ENCODE data around the gene EIF3B. TPM values are rescaled to one million over a fixed set of nuclear protein-coding genes. Genes with fewer than 3 reads are reported as not detected.
"Not testable (repeated sequence)": the region's sequence is repeated elsewhere in the genome, so short reads cannot be mapped to it uniquely, and the experiment has no call there.

EIF3B gene
- total RNA-seq, 1 experiment from 2014 or later, result 205 TPM

GRCh38 chr7:2357571-2357970, 2.9 kb downstream of the EIF3B start:
- Histone ChIP-seq H3K9me3 (replicated peaks) (no peaks in the 10 kb centered on the region), H3K4me1 (0 out of 2 replicates have a peak, but pooled peaks cover 3% of the 10 kb centered on the region), H3K27ac (no peak overlapping the region), H3K4me3 (no peak overlapping the region), H3K36me3 (peaks cover 60% of the 10 kb centered on the region), H3K27me3 (no peaks in the 10 kb centered on the region)
- no peak for DNase-seq

GRCh38 chr7:2358968-2359527, 4.4 kb downstream of the EIF3B start:
- DNase-seq, result no peak
- Histone ChIP-seq H3K27me3 (no peaks in the 10 kb centered on the region), H3K27ac (no peak overlapping the region), H3K4me1 (0 out of 2 replicates have a peak, but pooled peaks cover 3% of the 10 kb centered on the region), H3K4me3 (no peak overlapping the region), H3K9me3 (replicated peaks) (no peaks in the 10 kb centered on the region), H3K36me3 (peaks cover 74% of the 10 kb centered on the region)

- Histone ChIP-seq H3K36me3 (peaks cover 79% of the 10 kb centered on the region), H3K9me3 (replicated peaks) (no peaks in the 10 kb centered on the region), H3K4me3 (no peak overlapping the region), H3K27me3 (no peaks in the 10 kb centered on the region), H3K4me1 (0 out of 2 replicates have a peak, but pooled peaks cover 3% of the 10 kb centered on the region), H3K27ac (no peak overlapping the region)
- no peak for DNase-seq
Measured at GRCh38 chr7:2359610-2360009, 5.0 kb downstream of the EIF3B start.

GRCh38 chr7:2360796-2361195, 6.2 kb downstream of the EIF3B start:
- peaks cover 88% of the 10 kb centered on the region for H3K36me3 ChIP-seq
- no peak overlapping the region for H3K4me3 ChIP-seq
- no peaks in the 10 kb centered on the region for H3K9me3 ChIP-seq (replicated peaks)
- DNase-seq, result no peak
- H3K27me3 ChIP-seq, result no peaks in the 10 kb centered on the region
- H3K27ac ChIP-seq, result no peak overlapping the region
- H3K4me1 ChIP-seq, result 0 out of 2 replicates have a peak, but pooled peaks cover 3% of the 10 kb centered on the region

GRCh38 chr7:2362385-2363088, 7.9 kb downstream of the EIF3B start:
- Histone ChIP-seq H3K4me1 (no peaks in the 10 kb centered on the region), H3K27me3 (no peaks in the 10 kb centered on the region), H3K36me3 (peaks cover 93% of the 10 kb centered on the region), H3K27ac (no peak overlapping the region), H3K9me3 (replicated peaks) (no peaks in the 10 kb centered on the region), H3K4me3 (no peak overlapping the region)
- DNase-seq, result no peak

GRCh38 chr7:2369139-2369538, 14.5 kb downstream of the EIF3B start:
- Histone ChIP-seq H3K36me3 (peaks cover 93% of the 10 kb centered on the region), H3K4me3 (no peak overlapping the region), H3K9me3 (replicated peaks) (no peaks in the 10 kb centered on the region)

GRCh38 chr7:2371329-2371728, 16.7 kb downstream of the EIF3B start:
- H3K27me3 ChIP-seq, result no peaks in the 10 kb centered on the region

More at GRCh38 chr7:2369139-2369538, 14.5 kb downstream of the EIF3B start:
- DNase-seq, result no peak
- Histone ChIP-seq H3K27me3 (no peaks in the 10 kb centered on the region), H3K27ac (no peak overlapping the region), H3K4me1 (no peaks in the 10 kb centered on the region)

GRCh38 chr7:2372724-2373123, 18.1 kb downstream of the EIF3B start:
- no peaks in the 10 kb centered on the region for H3K27me3 ChIP-seq
- H3K4me1 ChIP-seq, result no peaks in the 10 kb centered on the region
- no peaks in the 10 kb centered on the region for H3K9me3 ChIP-seq (replicated peaks)
- H3K27ac ChIP-seq, result no peak overlapping the region
- H3K36me3 ChIP-seq, result peaks cover 94% of the 10 kb centered on the region
- no peak overlapping the region for H3K4me3 ChIP-seq
- no peak for DNase-seq

More at GRCh38 chr7:2371329-2371728, 16.7 kb downstream of the EIF3B start:
- Histone ChIP-seq H3K4me1 (no peaks in the 10 kb centered on the region), H3K4me3 (no peak overlapping the region), H3K27ac (no peak overlapping the region), H3K36me3 (peaks cover 95% of the 10 kb centered on the region), H3K9me3 (replicated peaks) (no peaks in the 10 kb centered on the region)
- DNase-seq, result no peak

GRCh38 chr7:2373124-2373556, 18.5 kb downstream of the EIF3B start:
- DNase-seq, result no peak
- no peaks in the 10 kb centered on the region for H3K27me3 ChIP-seq
- H3K9me3 ChIP-seq (replicated peaks), result no peaks in the 10 kb centered on the region
- no peak overlapping the region for H3K4me3 ChIP-seq
- H3K36me3 ChIP-seq, result peaks cover 90% of the 10 kb centered on the region
- no peaks in the 10 kb centered on the region for H3K4me1 ChIP-seq
- H3K27ac ChIP-seq, result no peak overlapping the region

- no peaks in the 10 kb centered on the region for H3K9me3 ChIP-seq (replicated peaks)
- H3K27me3 ChIP-seq, result no peaks in the 10 kb centered on the region
- no peak for DNase-seq
- H3K4me1 ChIP-seq, result no peaks in the 10 kb centered on the region
- peaks cover 87% of the 10 kb centered on the region for H3K36me3 ChIP-seq
- no peak overlapping the region for H3K27ac ChIP-seq
- H3K4me3 ChIP-seq, result no peak overlapping the region
Measured at GRCh38 chr7:2373646-2374045, 19.0 kb downstream of the EIF3B start.

GRCh38 chr7:2374401-2374800, 19.8 kb downstream of the EIF3B start:
- Histone ChIP-seq H3K27ac (no peak overlapping the region), H3K9me3 (replicated peaks) (no peaks in the 10 kb centered on the region), H3K4me3 (no peak overlapping the region), H3K4me1 (no peaks in the 10 kb centered on the region), H3K27me3 (no peaks in the 10 kb centered on the region), H3K36me3 (peaks cover 87% of the 10 kb centered on the region)
- no peak for DNase-seq

GRCh38 chr7:2374830-2375728, 20.5 kb downstream of the EIF3B start:
- Histone ChIP-seq H3K9me3 (replicated peaks) (no peaks in the 10 kb centered on the region), H3K4me1 (no peaks in the 10 kb centered on the region), H3K4me3 (no peak overlapping the region), H3K36me3 (peaks cover 87% of the 10 kb centered on the region), H3K27ac (no peak overlapping the region), H3K27me3 (no peaks in the 10 kb centered on the region)
- DNase-seq, result no peak

- peaks cover 87% of the 10 kb centered on the region for H3K36me3 ChIP-seq
- H3K4me1 ChIP-seq, result no peaks in the 10 kb centered on the region
- H3K9me3 ChIP-seq (replicated peaks), result no peaks in the 10 kb centered on the region
- H3K4me3 ChIP-seq, result no peak overlapping the region
- no peaks in the 10 kb centered on the region for H3K27me3 ChIP-seq
- no peak for DNase-seq
- no peak overlapping the region for H3K27ac ChIP-seq
Measured at GRCh38 chr7:2376351-2377154, 21.9 kb downstream of the EIF3B start.

GRCh38 chr7:2377492-2377891, 22.9 kb downstream of the EIF3B start:
- not testable (repeated sequence) for H3K9me3 ChIP-seq (replicated peaks); H3K27me3 ChIP-seq; DNase-seq; H3K4me3 ChIP-seq; H3K27ac ChIP-seq; H3K4me1 ChIP-seq
- H3K36me3 ChIP-seq, result peaks cover 85% of the 10 kb centered on the region

All from SJCRH30 (cell line).